HL-60 (cell line): ENCODE measurements around the gene TUBA1A.

Experiments used
- GABPA ChIP-seq: IDR thresholded peaks from 2 replicates; pipeline ENCODE4 v1.6.1; 2012; ENCODE audit warnings: low read depth
- POLR2AphosphoS5 ChIP-seq: IDR thresholded peaks from 2 replicates; pipeline ENCODE4 v1.6.1; 2012; ENCODE audit warnings: low read depth
- TF ChIP-seq, protein P1 (sequence below): IDR thresholded peaks from one replicate; pipeline ENCODE4 v1.5.1; 2011; ENCODE audit warnings: low read length, control low read depth, inconsistent platforms; ENCODE audit not compliant: insufficient read depth
- TF ChIP-seq, protein P2 (sequence below): IDR thresholded peaks from 2 replicates; pipeline ENCODE4 v1.6.1; 2012; ENCODE audit warnings: low read depth; ENCODE audit not compliant: insufficient replicate concordance

DNA sequence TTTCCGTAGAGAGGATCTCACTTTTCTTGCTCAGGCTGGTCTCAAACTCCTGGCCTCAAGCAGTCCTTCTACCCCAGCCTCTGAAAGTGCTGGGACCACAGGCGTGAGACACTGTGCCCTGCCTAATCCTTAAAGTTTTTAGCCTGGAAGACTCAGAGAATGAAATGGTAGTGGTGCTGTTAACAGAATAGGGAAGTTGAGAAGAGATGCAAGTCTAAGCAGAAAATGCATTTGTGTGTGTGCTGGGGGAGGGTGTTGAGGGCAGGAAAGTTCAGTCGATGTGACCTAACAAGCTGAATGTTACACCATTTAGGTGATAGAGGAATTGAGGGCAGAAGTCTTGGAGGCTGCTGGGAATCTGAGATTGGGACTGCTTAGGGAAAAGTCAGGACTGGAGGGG lies 6.9 kb upstream of the TUBA1A start:
- TF ChIP-seq, protein P1, sequence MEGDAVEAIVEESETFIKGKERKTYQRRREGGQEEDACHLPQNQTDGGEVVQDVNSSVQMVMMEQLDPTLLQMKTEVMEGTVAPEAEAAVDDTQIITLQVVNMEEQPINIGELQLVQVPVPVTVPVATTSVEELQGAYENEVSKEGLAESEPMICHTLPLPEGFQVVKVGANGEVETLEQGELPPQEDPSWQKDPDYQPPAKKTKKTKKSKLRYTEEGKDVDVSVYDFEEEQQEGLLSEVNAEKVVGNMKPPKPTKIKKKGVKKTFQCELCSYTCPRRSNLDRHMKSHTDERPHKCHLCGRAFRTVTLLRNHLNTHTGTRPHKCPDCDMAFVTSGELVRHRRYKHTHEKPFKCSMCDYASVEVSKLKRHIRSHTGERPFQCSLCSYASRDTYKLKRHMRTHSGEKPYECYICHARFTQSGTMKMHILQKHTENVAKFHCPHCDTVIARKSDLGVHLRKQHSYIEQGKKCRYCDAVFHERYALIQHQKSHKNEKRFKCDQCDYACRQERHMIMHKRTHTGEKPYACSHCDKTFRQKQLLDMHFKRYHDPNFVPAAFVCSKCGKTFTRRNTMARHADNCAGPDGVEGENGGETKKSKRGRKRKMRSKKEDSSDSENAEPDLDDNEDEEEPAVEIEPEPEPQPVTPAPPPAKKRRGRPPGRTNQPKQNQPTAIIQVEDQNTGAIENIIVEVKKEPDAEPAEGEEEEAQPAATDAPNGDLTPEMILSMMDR = no peak
- TF ChIP-seq POLR2AphosphoS5 = no peak
- TF ChIP-seq GABPA = no peak
- TF ChIP-seq, protein P2, sequence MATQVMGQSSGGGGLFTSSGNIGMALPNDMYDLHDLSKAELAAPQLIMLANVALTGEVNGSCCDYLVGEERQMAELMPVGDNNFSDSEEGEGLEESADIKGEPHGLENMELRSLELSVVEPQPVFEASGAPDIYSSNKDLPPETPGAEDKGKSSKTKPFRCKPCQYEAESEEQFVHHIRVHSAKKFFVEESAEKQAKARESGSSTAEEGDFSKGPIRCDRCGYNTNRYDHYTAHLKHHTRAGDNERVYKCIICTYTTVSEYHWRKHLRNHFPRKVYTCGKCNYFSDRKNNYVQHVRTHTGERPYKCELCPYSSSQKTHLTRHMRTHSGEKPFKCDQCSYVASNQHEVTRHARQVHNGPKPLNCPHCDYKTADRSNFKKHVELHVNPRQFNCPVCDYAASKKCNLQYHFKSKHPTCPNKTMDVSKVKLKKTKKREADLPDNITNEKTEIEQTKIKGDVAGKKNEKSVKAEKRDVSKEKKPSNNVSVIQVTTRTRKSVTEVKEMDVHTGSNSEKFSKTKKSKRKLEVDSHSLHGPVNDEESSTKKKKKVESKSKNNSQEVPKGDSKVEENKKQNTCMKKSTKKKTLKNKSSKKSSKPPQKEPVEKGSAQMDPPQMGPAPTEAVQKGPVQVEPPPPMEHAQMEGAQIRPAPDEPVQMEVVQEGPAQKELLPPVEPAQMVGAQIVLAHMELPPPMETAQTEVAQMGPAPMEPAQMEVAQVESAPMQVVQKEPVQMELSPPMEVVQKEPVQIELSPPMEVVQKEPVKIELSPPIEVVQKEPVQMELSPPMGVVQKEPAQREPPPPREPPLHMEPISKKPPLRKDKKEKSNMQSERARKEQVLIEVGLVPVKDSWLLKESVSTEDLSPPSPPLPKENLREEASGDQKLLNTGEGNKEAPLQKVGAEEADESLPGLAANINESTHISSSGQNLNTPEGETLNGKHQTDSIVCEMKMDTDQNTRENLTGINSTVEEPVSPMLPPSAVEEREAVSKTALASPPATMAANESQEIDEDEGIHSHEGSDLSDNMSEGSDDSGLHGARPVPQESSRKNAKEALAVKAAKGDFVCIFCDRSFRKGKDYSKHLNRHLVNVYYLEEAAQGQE = no peak
